ENCODE results near the gene MFSD6. TPM values are rescaled to one million over a fixed set of nuclear protein-coding genes. Genes with fewer than 3 reads are reported as not detected.

Gene MFSD6
- total RNA-seq, 2 experiments from 2014 or later: 30.1 to 35.4 TPM

DNA sequence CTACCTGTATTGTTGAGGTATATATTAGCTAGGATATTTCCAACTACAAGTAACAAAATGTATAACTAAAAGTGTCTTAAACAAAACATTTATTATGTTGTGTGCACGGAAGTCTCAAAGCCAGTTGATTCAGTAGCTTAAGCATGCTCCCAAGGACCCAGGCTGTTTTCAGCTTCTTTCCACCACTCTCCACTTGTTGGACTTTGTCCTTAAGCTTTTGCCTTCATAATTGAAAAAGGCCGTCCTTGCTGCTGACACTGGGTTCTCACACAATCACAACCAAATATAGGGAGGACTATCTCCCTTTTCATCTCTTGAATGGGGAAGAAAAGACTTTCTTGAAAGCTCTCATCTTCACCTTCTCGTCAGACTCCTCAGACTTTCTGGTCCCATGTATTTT is 138.6 kb downstream of the MFSD6 start:
- no peak overlapping the region for H3K27ac Mint-ChIP-seq
- CTCF ChIA-PET: interaction anchor here (0.8 kb wide), 1 partner anchor 24 kb away, joined by 3 read pairs; no protein-coding TSS in a partner anchor
- H3K4me3 Mint-ChIP-seq: no peak overlapping the region
- ATAC-seq (no peak), DNase-seq (no peak)
- intact Hi-C loops (cut with DNase I, micrococcal nuclease): no loop called here
- POLR2A ChIA-PET: no interaction called here
- peaks cover 9% of the 10 kb centered on the region for H3K4me1 Mint-ChIP-seq
- H3K9me3 Mint-ChIP-seq (ENCODE audit: low read depth): peaks cover 7% of the 10 kb centered on the region
- no peaks in the 10 kb centered on the region for H3K27me3 Mint-ChIP-seq
- peaks cover 5% of the 10 kb centered on the region for H3K36me3 Mint-ChIP-seq (ENCODE audit: low read depth)

DNA sequence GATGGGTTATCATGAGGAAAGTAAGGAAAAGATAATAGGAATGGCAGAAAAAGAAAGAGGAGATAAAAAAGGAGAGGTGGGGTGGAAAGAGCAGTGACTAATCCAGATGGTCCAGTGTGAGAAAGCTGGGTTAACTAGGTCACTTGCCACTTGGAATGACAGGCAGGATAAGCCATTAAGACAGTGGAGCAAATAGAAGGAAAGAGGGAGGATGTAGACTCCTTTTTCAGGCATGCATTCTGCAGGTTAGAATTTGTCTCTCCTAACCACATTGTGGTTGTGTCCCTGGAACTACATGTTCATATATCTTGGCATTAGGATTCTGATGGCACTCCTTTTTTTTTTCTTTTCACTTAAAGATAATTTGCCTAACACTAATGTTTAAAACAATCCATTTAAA is 139.7 kb downstream of the MFSD6 start:
- H3K4me1 Mint-ChIP-seq: peaks cover 15% of the 10 kb centered on the region
- intact Hi-C loops (cut with DNase I, micrococcal nuclease): no loop called here
- no peak overlapping the region for H3K4me3 Mint-ChIP-seq
- H3K27me3 Mint-ChIP-seq: no peaks in the 10 kb centered on the region
- ATAC-seq: no peak
- H3K27ac Mint-ChIP-seq: no peak overlapping the region
- ChIA-PET CTCF (interaction anchor here (0.8 kb wide), 1 partner anchor 21 kb away, joined by 3 read pairs; no protein-coding TSS in a partner anchor), POLR2A (no interaction called here)
- H3K9me3 Mint-ChIP-seq (ENCODE audit: low read depth): no peaks in the 10 kb centered on the region
- no peak for DNase-seq
- H3K36me3 Mint-ChIP-seq (ENCODE audit: low read depth): no peaks in the 10 kb centered on the region

- no peak overlapping the region for H3K27ac Mint-ChIP-seq
- H3K4me3 Mint-ChIP-seq: no peak overlapping the region
- no peak for ATAC-seq
- CTCF ChIA-PET: interaction anchor here (0.6 kb wide), 1 partner anchor 55 kb away, joined by 3 read pairs; no protein-coding TSS in a partner anchor
- H3K9me3 Mint-ChIP-seq (ENCODE audit: low read depth): no peaks in the 10 kb centered on the region
- H3K4me1 Mint-ChIP-seq: peaks cover 14% of the 10 kb centered on the region
- POLR2A ChIA-PET: no interaction called here
- DNase-seq: no peak
- intact Hi-C loops (cut with DNase I, micrococcal nuclease): no loop called here
- H3K36me3 Mint-ChIP-seq (ENCODE audit: low read depth): no peaks in the 10 kb centered on the region
- H3K27me3 Mint-ChIP-seq: no peaks in the 10 kb centered on the region
These were observed 142.0 kb downstream of the MFSD6 start for GRCh38 chr2:190550137-190550536.

Other genes with a start within 250 kb of the MFSD6 start
- gene HIBCH, start 88.5 kb upstream of the MFSD6 start, total RNA-seq: 10 to 100 TPM; 23.1 to 23.7 TPM
- 1 to 10 TPM; 6.7 to 7.8 TPM for gene INPP1, start 64.8 kb upstream of the MFSD6 start, total RNA-seq
- gene NEMP2, start 126.4 kb downstream of the MFSD6 start, total RNA-seq: 10 to 100 TPM; 24.6 to 25.1 TPM
- gene NAB1, start 240.7 kb downstream of the MFSD6 start, total RNA-seq: 10 to 100 TPM; 41.4 to 43.6 TPM